NCI-H524 (cell line): Measurements from ENCODE around the gene NMNAT2.
A peak's percentile ranks its signal among the peaks of the same experiment; 100 is the strongest.

Experiments
- DNase-seq, 2 experiments: peaks; one replicate each; lab custom pipeline; 2025; lab: John Stamatoyannopoulos, UW

Gene NMNAT2

DNA sequence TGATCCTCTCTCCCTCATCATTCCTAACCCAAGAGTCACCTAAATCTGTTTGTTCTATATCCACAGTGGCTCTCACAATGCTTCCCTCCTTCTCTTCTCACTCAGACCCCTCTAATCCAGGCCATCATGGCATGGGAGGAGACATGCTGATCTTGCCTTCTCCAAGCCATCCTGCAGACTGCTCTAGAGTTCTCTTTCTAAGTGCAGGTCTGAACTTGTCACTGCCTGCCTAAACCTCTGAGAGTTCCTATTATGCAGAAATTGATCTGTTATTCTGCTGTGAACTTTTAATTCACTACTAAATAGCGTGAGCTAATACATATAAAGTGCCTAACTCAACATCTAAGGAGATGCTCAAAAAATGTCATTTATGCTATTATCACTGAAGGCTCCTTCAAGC, 205.3 kb downstream of the NMNAT2 start:
- peak in 1 of 2 experiments; percentile 3 for DNase-seq

GRCh38 chr1:183210681-183211080, 207.5 kb downstream of the NMNAT2 start:
- DNase-seq: peak in 1 of 2 experiments; percentile 30

DNA sequence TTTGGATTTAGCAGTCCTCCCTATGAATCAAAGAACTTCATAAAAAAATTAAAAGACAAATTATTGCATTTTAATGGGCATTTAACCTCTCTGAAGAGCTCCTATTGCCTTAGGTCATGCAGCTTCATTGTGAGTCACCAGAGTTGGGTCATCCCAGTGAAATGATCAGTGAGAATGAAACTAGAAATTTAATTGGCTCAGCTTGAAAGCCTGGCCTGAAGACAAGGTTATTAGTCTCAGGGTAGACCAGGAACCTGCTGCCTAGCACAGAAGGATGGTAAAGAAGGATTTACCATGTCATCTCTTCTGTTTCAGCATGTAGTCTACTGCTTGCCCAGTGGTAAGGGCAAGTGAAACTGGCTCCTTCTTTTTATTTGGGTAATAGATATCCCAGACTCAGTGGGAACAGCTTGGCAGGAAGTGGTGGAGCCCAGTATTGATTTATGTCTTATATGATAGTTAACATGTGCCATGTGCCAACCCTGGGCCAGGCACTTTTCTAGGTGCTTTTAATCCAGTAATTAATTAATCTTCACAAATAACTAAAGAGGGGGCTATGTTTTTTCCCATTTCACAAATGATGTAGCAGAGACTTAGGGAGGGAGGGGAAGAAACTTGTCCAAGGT, 208.5 kb downstream of the NMNAT2 start:
- DNase-seq: peak in 1 of 2 experiments; percentile 4

GRCh38 chr1:183206538-183207122, 211.6 kb downstream of the NMNAT2 start:
- peak in 1 of 2 experiments; percentile 9 for DNase-seq

GRCh38 chr1:183205196-183205781, 212.9 kb downstream of the NMNAT2 start:
- DNase-seq: no peak

DNA sequence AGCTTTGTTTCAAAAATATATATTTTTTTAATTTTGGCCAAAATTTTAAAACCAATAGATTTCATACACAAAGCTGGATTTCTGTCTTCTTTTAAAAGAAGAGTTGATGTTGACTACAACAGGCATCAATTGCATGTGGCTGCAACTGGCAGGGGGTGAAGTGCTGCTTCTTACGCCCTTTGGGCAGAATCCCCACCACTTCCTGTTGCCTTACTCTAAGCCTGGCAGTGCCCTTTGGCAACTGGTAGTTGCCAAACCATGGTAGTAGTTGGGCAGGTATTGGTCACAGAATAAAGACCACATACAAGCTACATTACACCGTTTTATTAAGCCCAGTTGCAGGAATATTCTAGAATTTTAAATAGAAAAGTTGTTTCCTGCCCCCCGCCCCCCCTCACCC, 215.1 kb downstream of the NMNAT2 start:
- no peak for DNase-seq

DNA sequence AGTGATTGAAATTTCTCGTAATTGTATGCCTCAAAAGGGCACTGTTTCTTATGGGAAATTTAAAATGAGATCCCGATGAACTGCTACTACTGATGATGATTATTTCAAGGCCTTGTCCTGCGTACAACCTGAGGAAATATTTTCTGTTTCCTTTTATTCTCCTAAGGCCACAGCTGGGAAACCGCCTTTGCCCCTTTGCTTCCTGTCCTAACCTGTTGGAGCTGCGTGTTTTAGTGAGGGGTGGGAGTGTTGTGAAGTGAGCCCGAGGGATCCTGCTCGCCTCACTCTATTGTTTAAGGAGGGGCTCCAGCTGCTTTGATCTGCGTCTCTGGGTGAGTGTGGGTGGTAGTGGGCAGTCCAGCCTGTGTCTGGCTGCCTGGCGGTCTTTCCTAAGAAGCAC, 217.7 kb downstream of the NMNAT2 start:
- no peak for DNase-seq

GRCh38 chr1:183199304-183199703, 218.9 kb downstream of the NMNAT2 start:
- DNase-seq: no peak

DNA sequence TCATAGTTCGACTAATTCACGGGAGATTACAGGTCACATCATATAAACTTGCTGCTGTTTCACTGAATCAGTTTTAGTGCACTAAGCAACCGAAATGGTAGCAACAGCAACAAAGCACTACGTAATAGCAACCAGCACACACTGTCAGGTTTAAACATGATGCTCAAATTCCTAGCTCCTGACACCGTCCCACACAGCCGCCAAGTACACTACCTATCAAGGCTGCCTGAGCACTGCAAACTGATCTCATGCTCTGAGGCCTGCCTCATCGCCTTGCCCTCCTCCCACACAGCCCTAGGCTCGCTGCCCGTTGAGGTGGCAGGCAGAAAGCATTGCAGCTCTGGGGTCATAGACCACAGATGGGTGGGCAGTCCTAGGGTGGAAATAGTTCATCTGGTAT, 219.7 kb downstream of the NMNAT2 start:
- DNase-seq: no peak
